HepG2 (cell line): ENCODE measurements around the gene ATG13. TPM values are rescaled to one million over a fixed set of nuclear protein-coding genes. Genes with fewer than 3 reads are reported as not detected.

Experiments used
- ARNTL ChIP-seq: sonication (generic); formaldehyde crosslinking; IDR thresholded peaks from 2 replicates; pipeline ENCODE4 v1.4.0; 2020; ENCODE audit warnings: mild to moderate bottlenecking, missing genetic modification reagents
- EED ChIP-seq: sonication (generic); formaldehyde crosslinking; IDR thresholded peaks from 2 replicates; pipeline ENCODE4 v1.5.0; 2020; ENCODE audit warnings: mild to moderate bottlenecking, missing genetic modification reagents
- JUN ChIP-seq: sonication (generic); formaldehyde crosslinking; IDR thresholded peaks from 2 replicates; pipeline ENCODE4 v1.4.0; 2020; ENCODE audit warnings: mild to moderate bottlenecking, missing genetic modification reagents
- JUND ChIP-seq: sonication (generic); formaldehyde crosslinking; IDR thresholded peaks from 2 replicates; pipeline ENCODE4 v1.8.0; 2022; ENCODE audit warnings: mild to moderate bottlenecking, missing genetic modification reagents
- MEF2D ChIP-seq: sonication (generic); formaldehyde crosslinking; IDR thresholded peaks from 2 replicates; pipeline ENCODE4 v1.5.1; 2020; ENCODE audit warnings: mild to moderate bottlenecking, missing genetic modification reagents
- NFIC ChIP-seq: IDR thresholded peaks from 2 replicates; pipeline ENCODE4 v1.6.1; 2012; ENCODE audit warnings: mild to moderate bottlenecking, low read length, inconsistent platforms
- NR2F1 ChIP-seq, 2 experiments: fragments of 450-650 bp in 1 of 2; formaldehyde crosslinking in 1 of 2; IDR thresholded peaks; 2 replicates each; pipeline versions ENCODE4 v1.5.0 to v1.6.1; 2016 to 2020; ENCODE audit warnings: mild to moderate bottlenecking in 1 of 2, missing compliant biosample characterization in 1 of 2, missing genetic modification reagents in 1 of 2, moderate library complexity in 1 of 2
- NR2F6 ChIP-seq, 2 experiments: IDR thresholded peaks; 2 replicates each; pipeline ENCODE4 v1.6.1; 2016; ENCODE audit warnings: antibody characterized with exemption in 1 of 2, mild to moderate bottlenecking in 1 of 2
- RAD51 ChIP-seq: fragments of 450-650 bp; IDR thresholded peaks from 2 replicates; pipeline ENCODE4 v1.6.1; 2016; ENCODE audit warnings: borderline replicate concordance
- REXO4 ChIP-seq: sonication (generic); formaldehyde crosslinking; IDR thresholded peaks from 2 replicates; pipeline ENCODE4 v1.8.0; 2022; ENCODE audit warnings: missing genetic modification reagents, mild to moderate bottlenecking, borderline replicate concordance
- SP5 ChIP-seq: IDR thresholded peaks from 2 replicates; pipeline ENCODE4 v1.6.1; 2016; ENCODE audit warnings: low read depth, borderline replicate concordance
- TAF15 ChIP-seq: fragments of 200-400 bp; formaldehyde crosslinking; IDR thresholded peaks from one replicate; pipeline ENCODE4 v1.6.1; 2018; ENCODE audit warnings: mild to moderate bottlenecking, low read depth, low read length; ENCODE audit not compliant: poor library complexity, severe bottlenecking
- ZNF354B ChIP-seq: sonication (generic); formaldehyde crosslinking; IDR thresholded peaks from 2 replicates; pipeline ENCODE4 v1.8.0; 2022; ENCODE audit warnings: mild to moderate bottlenecking, missing genetic modification reagents
- ZNF589 ChIP-seq: sonication (generic); formaldehyde crosslinking; conservative IDR thresholded peaks from 2 replicates; pipeline ENCODE4 v1.8.0; 2022; ENCODE audit warnings: mild to moderate bottlenecking, moderate library complexity, missing genetic modification reagents
- ZNF629 ChIP-seq: sonication (generic); formaldehyde crosslinking; conservative IDR thresholded peaks from 2 replicates; pipeline ENCODE4 v1.5.0; 2020; ENCODE audit warnings: missing genetic modification reagents
- ZNF720 ChIP-seq: sonication (generic); formaldehyde crosslinking; IDR thresholded peaks from 2 replicates; pipeline ENCODE4 v1.4.0; 2020; ENCODE audit warnings: missing genetic modification reagents
- ZNF850 ChIP-seq: sonication (generic); formaldehyde crosslinking; conservative IDR thresholded peaks from 2 replicates; pipeline ENCODE4 v1.9.0; 2021; ENCODE audit warnings: mild to moderate bottlenecking, missing genetic modification reagents
- ZSCAN9 ChIP-seq: IDR thresholded peaks from 2 replicates; pipeline ENCODE4 v1.6.1; 2016; ENCODE audit warnings: borderline replicate concordance
- polyA plus RNA-seq, 8 experiments: library from polyadenylated mRNA; depleted of rRNA in 3 of 8; stranded (reverse) in 7 of 8; unstranded in 1 of 8; fragments of >200 nt; fragmentation: Illumina TruSeq in 4 of 8; extraction: Trizol in 4 of 8; gene quantifications; 2 replicates each; pipeline versions ENCODE4 v1.2.1 to v1.2.3, GENCODE V29; 2011 to 2016; ENCODE audit warnings: low read depth in 4 of 8, missing spikeins in 1 of 8, mixed read lengths in 1 of 8; ENCODE audit not compliant: insufficient read depth in 1 of 8
- total RNA-seq, 5 experiments: library from RNA; depleted of rRNA; stranded (reverse); fragments of >200 nt; fragmentation: Illumina TruSeq; extraction: Trizol; gene quantifications; 2 replicates each; pipeline ENCODE4 v1.2.3, GENCODE V29; 2016; ENCODE audit warnings: low read depth in 1 of 5
- TF ChIP-seq, protein P1 (sequence below): sonication (generic); formaldehyde crosslinking; IDR thresholded peaks from 2 replicates; pipeline ENCODE4 v1.9.0; 2021; ENCODE audit warnings: missing genetic modification reagents, mild to moderate bottlenecking, borderline replicate concordance
- TF ChIP-seq, protein P2 (sequence below): sonication (generic); formaldehyde crosslinking; IDR thresholded peaks from 2 replicates; pipeline ENCODE4 v1.4.0; 2020; ENCODE audit warnings: missing genetic modification reagents, mild to moderate bottlenecking, borderline replicate concordance
- TF ChIP-seq, protein P3 (sequence below): IDR thresholded peaks from 2 replicates; pipeline ENCODE4 v1.4.0; 2020; ENCODE audit warnings: mild to moderate bottlenecking, missing genetic modification reagents
- TF ChIP-seq, protein P4 (sequence below): IDR thresholded peaks from 2 replicates; pipeline ENCODE4 v1.6.1; 2016; ENCODE audit warnings: missing compliant biosample characterization, missing genetic modification reagents, borderline replicate concordance

The ATG13 gene
- total and polyA plus RNA-seq, 2 of the 13 experiments (the other 11 are each of a cell fraction or from before 2014, with no cell fraction given) = 55.0 to 77.3 TPM

DNA sequence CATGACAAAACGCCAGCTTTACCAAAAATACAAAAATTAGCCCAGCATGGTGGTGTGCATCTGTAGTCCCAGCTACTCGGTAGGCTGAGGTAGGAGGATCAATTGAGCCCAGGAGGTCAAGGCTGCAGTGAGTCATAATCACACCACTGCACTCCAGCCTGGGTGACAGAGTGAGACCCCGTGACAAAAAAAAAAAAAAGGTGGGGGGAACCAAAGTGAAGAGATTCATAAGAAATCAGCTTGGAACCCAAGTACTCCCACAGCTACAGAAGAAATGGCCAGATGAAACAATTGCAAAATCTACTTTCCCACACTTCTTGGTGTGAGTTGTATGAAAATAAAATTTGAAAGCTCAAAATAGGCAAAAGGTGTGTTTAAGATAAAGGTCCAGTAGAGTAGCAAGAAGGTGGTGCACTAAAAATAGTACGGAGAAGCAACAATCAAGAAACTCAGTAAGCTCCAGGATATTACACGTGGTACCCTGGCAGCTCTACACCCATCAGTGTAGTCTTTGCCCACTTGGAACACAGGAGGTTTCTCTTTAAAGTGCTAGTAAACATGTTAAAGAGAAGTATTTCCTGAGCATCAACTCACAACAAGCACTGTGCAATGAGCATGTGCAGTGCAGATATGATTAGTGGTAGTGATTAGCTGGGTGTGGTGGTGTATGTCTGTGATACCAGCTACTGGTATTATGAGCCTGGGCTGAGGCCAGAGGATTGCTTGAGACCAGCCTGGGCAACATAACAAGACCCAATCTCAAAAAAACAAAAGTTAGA is 5.6 kb upstream of the ATG13 start (continued):
- TF ChIP-seq ZNF589 (CRISPR knock-in tag) (no peak), RAD51 (no peak), ZNF850 (CRISPR knock-in tag) (no peak), JUN (CRISPR knock-in tag) (peak; percentile 54; the same call in 1 of the 2 replicates), MEF2D (CRISPR knock-in tag) (no peak), TAF15 (no peak), ZNF720 (CRISPR knock-in tag) (no peak), NFIC (0 out of 2 replicates have a peak, but pooled peaks have one; percentile 21), NR2F6 (IDR thresholded peaks at IDR 0.05) (peak; percentile 75), NR2F6 (CRISPR knock-in tag; IDR thresholded peaks at IDR 0.05) (peak; percentile 89), ZNF629 (CRISPR knock-in tag) (peak; percentile 82), ARNTL (CRISPR knock-in tag) (peak; percentile 36; the same call in 1 of the 2 replicates), NR2F1 (CRISPR knock-in tag; IDR thresholded peaks at IDR 0.05) (peak; percentile 36 to 80; a peak in 3 of 4 replicates), REXO4 (CRISPR knock-in tag) (no peak), ZSCAN9 (CRISPR knock-in tag) (no peak), SP5 (CRISPR knock-in tag) (no peak), EED (CRISPR knock-in tag) (no peak), JUND (peak; percentile 81), ZNF354B (CRISPR knock-in tag) (no peak)
- TF ChIP-seq, protein P1, sequence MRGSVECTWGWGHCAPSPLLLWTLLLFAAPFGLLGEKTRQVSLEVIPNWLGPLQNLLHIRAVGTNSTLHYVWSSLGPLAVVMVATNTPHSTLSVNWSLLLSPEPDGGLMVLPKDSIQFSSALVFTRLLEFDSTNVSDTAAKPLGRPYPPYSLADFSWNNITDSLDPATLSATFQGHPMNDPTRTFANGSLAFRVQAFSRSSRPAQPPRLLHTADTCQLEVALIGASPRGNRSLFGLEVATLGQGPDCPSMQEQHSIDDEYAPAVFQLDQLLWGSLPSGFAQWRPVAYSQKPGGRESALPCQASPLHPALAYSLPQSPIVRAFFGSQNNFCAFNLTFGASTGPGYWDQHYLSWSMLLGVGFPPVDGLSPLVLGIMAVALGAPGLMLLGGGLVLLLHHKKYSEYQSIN (CRISPR knock-in tag) = no peak
- TF ChIP-seq, protein P2, sequence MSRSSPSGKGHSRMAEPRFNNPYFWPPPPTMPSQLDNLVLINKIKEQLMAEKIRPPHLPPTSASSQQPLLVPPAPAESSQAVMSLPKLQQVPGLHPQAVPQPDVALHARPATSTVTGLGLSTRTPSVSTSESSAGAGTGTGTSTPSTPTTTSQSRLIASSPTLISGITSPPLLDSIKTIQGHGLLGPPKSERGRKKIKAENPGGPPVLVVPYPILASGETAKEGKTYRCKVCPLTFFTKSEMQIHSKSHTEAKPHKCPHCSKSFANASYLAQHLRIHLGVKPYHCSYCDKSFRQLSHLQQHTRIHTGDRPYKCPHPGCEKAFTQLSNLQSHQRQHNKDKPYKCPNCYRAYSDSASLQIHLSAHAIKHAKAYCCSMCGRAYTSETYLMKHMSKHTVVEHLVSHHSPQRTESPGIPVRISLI (CRISPR knock-in tag) = peak; percentile 81
- TF ChIP-seq, protein P3, sequence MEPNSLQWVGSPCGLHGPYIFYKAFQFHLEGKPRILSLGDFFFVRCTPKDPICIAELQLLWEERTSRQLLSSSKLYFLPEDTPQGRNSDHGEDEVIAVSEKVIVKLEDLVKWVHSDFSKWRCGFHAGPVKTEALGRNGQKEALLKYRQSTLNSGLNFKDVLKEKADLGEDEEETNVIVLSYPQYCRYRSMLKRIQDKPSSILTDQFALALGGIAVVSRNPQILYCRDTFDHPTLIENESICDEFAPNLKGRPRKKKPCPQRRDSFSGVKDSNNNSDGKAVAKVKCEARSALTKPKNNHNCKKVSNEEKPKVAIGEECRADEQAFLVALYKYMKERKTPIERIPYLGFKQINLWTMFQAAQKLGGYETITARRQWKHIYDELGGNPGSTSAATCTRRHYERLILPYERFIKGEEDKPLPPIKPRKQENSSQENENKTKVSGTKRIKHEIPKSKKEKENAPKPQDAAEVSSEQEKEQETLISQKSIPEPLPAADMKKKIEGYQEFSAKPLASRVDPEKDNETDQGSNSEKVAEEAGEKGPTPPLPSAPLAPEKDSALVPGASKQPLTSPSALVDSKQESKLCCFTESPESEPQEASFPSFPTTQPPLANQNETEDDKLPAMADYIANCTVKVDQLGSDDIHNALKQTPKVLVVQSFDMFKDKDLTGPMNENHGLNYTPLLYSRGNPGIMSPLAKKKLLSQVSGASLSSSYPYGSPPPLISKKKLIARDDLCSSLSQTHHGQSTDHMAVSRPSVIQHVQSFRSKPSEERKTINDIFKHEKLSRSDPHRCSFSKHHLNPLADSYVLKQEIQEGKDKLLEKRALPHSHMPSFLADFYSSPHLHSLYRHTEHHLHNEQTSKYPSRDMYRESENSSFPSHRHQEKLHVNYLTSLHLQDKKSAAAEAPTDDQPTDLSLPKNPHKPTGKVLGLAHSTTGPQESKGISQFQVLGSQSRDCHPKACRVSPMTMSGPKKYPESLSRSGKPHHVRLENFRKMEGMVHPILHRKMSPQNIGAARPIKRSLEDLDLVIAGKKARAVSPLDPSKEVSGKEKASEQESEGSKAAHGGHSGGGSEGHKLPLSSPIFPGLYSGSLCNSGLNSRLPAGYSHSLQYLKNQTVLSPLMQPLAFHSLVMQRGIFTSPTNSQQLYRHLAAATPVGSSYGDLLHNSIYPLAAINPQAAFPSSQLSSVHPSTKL (CRISPR knock-in tag) = peak; percentile 55; the same call in 1 of the 2 replicates
- TF ChIP-seq, protein P4, sequence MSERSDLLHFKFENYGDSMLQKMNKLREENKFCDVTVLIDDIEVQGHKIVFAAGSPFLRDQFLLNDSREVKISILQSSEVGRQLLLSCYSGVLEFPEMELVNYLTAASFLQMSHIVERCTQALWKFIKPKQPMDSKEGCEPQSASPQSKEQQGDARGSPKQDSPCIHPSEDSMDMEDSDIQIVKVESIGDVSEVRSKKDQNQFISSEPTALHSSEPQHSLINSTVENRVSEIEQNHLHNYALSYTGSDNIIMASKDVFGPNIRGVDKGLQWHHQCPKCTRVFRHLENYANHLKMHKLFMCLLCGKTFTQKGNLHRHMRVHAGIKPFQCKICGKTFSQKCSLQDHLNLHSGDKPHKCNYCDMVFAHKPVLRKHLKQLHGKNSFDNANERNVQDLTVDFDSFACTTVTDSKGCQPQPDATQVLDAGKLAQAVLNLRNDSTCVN = no peak
